Stomach (tissue), 9 donors: ENCODE measurements around the gene RNF20. TPM values are rescaled to one million over a fixed set of nuclear protein-coding genes. Genes with fewer than 3 reads are reported as not detected.
"Not testable (repeated sequence)": the region's sequence is repeated elsewhere in the genome, so short reads cannot be mapped to it uniquely, and the experiment has no call there.

Experiments used
- DNase-seq, 2 donors: peaks; one replicate each; pipeline versions ENCODE4 v3.0.0 to v3.0.0-alpha.2; 2013 to 2019
- H3K27ac ChIP-seq, 5 donors: fragments of 200-600 bp in 4 of 5; sonication (generic) in 4 of 5; one replicate each; pipeline ENCODE4 v1.5.1; 2013 to 2019; ENCODE audit warnings: mild to moderate bottlenecking in 1 of 5, moderate library complexity in 1 of 5
- H3K27me3 ChIP-seq, 3 donors: fragments of 200-600 bp; sonication (generic); one replicate each; pipeline ENCODE4 v1.5.1; 2017 to 2019; ENCODE audit warnings: mixed run types in 1 of 3
- H3K36me3 ChIP-seq, 4 donors: fragments of 200-600 bp; sonication (generic); 1 replicate in 3 of 4; 2 replicates in 1 of 4; pipeline ENCODE4 v1.5.1; 2016 to 2019
- H3K4me1 ChIP-seq, 4 donors: fragments of 200-600 bp; sonication (generic); one replicate each; pipeline ENCODE4 v1.5.1; 2016 to 2019
- H3K4me3 ChIP-seq, 4 donors: fragments of 200-600 bp; sonication (generic) in 3 of 4; one replicate each; pipeline ENCODE4 v1.5.1; 2016 to 2019; ENCODE audit warnings: mild to moderate bottlenecking in 1 of 4
- H3K9me3 ChIP-seq, 4 donors: fragments of 200-600 bp; sonication (generic); one replicate each; pipeline ENCODE4 v1.5.1; 2016 to 2019
- CTCF ChIP-seq, 7 experiments: fragments of 450-650 bp in 4 of 7; fragments of 200-600 bp in 3 of 7; sonication (generic) in 3 of 7; IDR thresholded peaks; one replicate each; pipeline ENCODE4 v1.5.1; 2016 to 2019; ENCODE audit warnings: antibody characterized with exemption in 7 of 7, control low read depth in 2 of 7, mild to moderate bottlenecking in 1 of 7
- EP300 ChIP-seq: sonication (generic); formaldehyde crosslinking; IDR thresholded peaks from one replicate; pipeline ENCODE4 v1.6.1; 2017; ENCODE audit warnings: antibody characterized with exemption
- POLR2A ChIP-seq, 4 donors: fragments of 450-650 bp; IDR thresholded peaks; one replicate each; pipeline ENCODE4 v1.6.1; 2016; ENCODE audit warnings: antibody characterized with exemption in 4 of 4, control low read depth in 2 of 4, mild to moderate bottlenecking in 1 of 4, moderate library complexity in 1 of 4
- POLR2AphosphoS5 ChIP-seq, 3 donors: sonication (generic); formaldehyde crosslinking; IDR thresholded peaks; one replicate each; pipeline ENCODE4 v1.6.1; 2016; ENCODE audit warnings: antibody characterized with exemption in 3 of 3
- WGBS, 5 donors: extraction: QIAGEN DNeasy Blood & Tissue Kit in 3 of 5; methylation state at CpG; one replicate each; pipeline versions ENCODE4 v1.1.5 to v1.1.7; 2013 to 2018; 5-methylcytosine and 5-hydroxymethylcytosine counted together
- intact Hi-C: fragments of 100-400 bp; cut with DNase I; formaldehyde crosslinking; loops from one replicate; pipeline ENCODE4 v1.15.1; 2023; ENCODE audit warnings: low total_unique reads
- polyA plus RNA-seq, 3 donors: library from polyadenylated mRNA; stranded (reverse); fragments of 200-250 nt; gene quantifications; one replicate each; pipeline ENCODE4 v1.2.3, GENCODE V29; 2013
- total RNA-seq, 5 donors: library from RNA; depleted of rRNA; stranded (reverse); fragments of >200 nt; gene quantifications; one replicate each; pipeline versions ENCODE4 v1.1.0 to v1.2.3, GENCODE V29; 2014 to 2016
- donor health status: healthy with polysubstance abuse.
- donor health status: Bipolar disorder and iron deficiency.
- donor health status: healthy.

The RNF20 gene
- total and polyA plus RNA-seq, 8 donors: 8.2 to 30.4 (median 12.4) TPM

- TF ChIP-seq POLR2AphosphoS5 (IDR thresholded peaks at IDR 0.05) (no peak), EP300 (no peak), CTCF (IDR thresholded peaks at IDR 0.05) (no peak), POLR2A (IDR thresholded peaks at IDR 0.05) (no peak)
- Histone ChIP-seq H3K4me3 (no peak overlapping the region), H3K27ac (no peak overlapping the region), H3K36me3 (peaks cover 21 to 97% (median 92%) of the 10 kb centered on the region in 4 donors), H3K4me1 (peaks cover 6 to 28% (median 19%) of the 10 kb centered on the region in 4 donors), H3K9me3 (no peaks in the 10 kb centered on the region), H3K27me3 (no peaks in the 10 kb centered on the region)
- intact Hi-C loops: no loop called here
- WGBS, 5 donors: 92 to 95% (median 94%) methylated on average over 8 of the region's 8 CpGs
- no peak for DNase-seq
These were observed 6.4 kb downstream of the RNF20 start for GRCh38 chr9:101540069-101540468.

GRCh38 chr9:101543098-101543735 is 9.6 kb downstream of the RNF20 start:
- TF ChIP-seq EP300: no peak
- no peak for TF ChIP-seq POLR2A (IDR thresholded peaks at IDR 0.05)
- TF ChIP-seq CTCF (IDR thresholded peaks at IDR 0.05): no peak
- no peak for TF ChIP-seq POLR2AphosphoS5 (IDR thresholded peaks at IDR 0.05)
- Histone ChIP-seq H3K4me1 (peaks cover 0 to 3% (median 0%) of the 10 kb centered on the region in 4 donors), H3K4me3 (no peak overlapping the region), H3K27me3 (no peaks in the 10 kb centered on the region), H3K27ac (no peak overlapping the region), H3K9me3 (no peaks in the 10 kb centered on the region), H3K36me3 (peaks cover 43 to 98% (median 94%) of the 10 kb centered on the region in 4 donors)
- no peak for DNase-seq
- intact Hi-C loops: no loop called here
- 96 to 98% (median 96%) methylated on average over 12 to 14 of the region's 14 CpGs for WGBS, 5 donors

- H3K27ac ChIP-seq, H3K4me1 ChIP-seq, DNase-seq, H3K9me3 ChIP-seq, H3K4me3 ChIP-seq, intact Hi-C loops, H3K27me3 ChIP-seq: not testable (repeated sequence)
- peak in 2 of 7 experiments; percentile 5 to 12 for TF ChIP-seq CTCF (IDR thresholded peaks at IDR 0.05)
- 74 to 89% (median 79%) methylated on average over 17 to 18 of the region's 18 CpGs for WGBS, 5 donors
- H3K36me3 ChIP-seq: peaks cover 63 to 100% (median 99%) of the 10 kb centered on the region in 4 donors
These were observed 15.9 kb downstream of the RNF20 start for GRCh38 chr9:101549472-101550098.

- H3K36me3 ChIP-seq: peaks cover 13 to 100% (median 99%) of the 10 kb centered on the region in 4 donors
- H3K27ac ChIP-seq: no peak overlapping the region
- H3K4me1 ChIP-seq: no peaks in the 10 kb centered on the region
- H3K4me3 ChIP-seq: no peak overlapping the region
- H3K27me3 ChIP-seq: no peaks in the 10 kb centered on the region
- no peak for TF ChIP-seq POLR2A (IDR thresholded peaks at IDR 0.05)
- intact Hi-C loops: no loop called here
- no peak for DNase-seq
- peaks cover 0 to 4% (median 0%) of the 10 kb centered on the region in 4 donors for H3K9me3 ChIP-seq
- WGBS, 5 donors: 82 to 100% (median 91%) methylated on average over 1 of the region's 1 CpG
These were observed 28.1 kb downstream of the RNF20 start for GRCh38 chr9:101561740-101562139.

- no peaks in the 10 kb centered on the region for H3K27me3 ChIP-seq
- TF ChIP-seq EP300: no peak
- TF ChIP-seq POLR2AphosphoS5 (IDR thresholded peaks at IDR 0.05): no peak
- no peak for TF ChIP-seq POLR2A (IDR thresholded peaks at IDR 0.05)
- no peak for TF ChIP-seq CTCF (IDR thresholded peaks at IDR 0.05)
- H3K4me3 ChIP-seq: no peak overlapping the region
- intact Hi-C loops: no loop called here
- no peak overlapping the region for H3K27ac ChIP-seq
- WGBS, 5 donors: 94 to 100% (median 97%) methylated on average over 1 of the region's 1 CpG
- peaks cover 13 to 100% (median 98%) of the 10 kb centered on the region in 4 donors for H3K36me3 ChIP-seq
- H3K9me3 ChIP-seq: peaks cover 0 to 3% (median 0%) of the 10 kb centered on the region in 4 donors
- no peaks in the 10 kb centered on the region for H3K4me1 ChIP-seq
- no peak for DNase-seq
These were observed 29.3 kb downstream of the RNF20 start for GRCh38 chr9:101562966-101563365.
